Muscle layer of duodenum (tissue), 2 donors: Measurements from ENCODE around the gene DIAPH2.

ENCODE experiments used
- H3K27ac ChIP-seq: one replicate; pipeline ENCODE4 v1.7.0; 2013; ENCODE audit warnings: mild to moderate bottlenecking, low read length
- H3K27me3 ChIP-seq: one replicate; pipeline ENCODE4 v1.7.0; 2013; ENCODE audit warnings: low read depth, mild to moderate bottlenecking, control low read depth, low read length
- H3K36me3 ChIP-seq, 2 donors: one replicate each; pipeline ENCODE4 v1.7.0; 2013; ENCODE audit warnings: low read length in 2 of 2, control low read depth in 1 of 2, mild to moderate bottlenecking in 1 of 2; ENCODE audit not compliant: insufficient read depth in 2 of 2, control insufficient read depth in 1 of 2
- H3K4me1 ChIP-seq, 2 donors: one replicate each; pipeline ENCODE4 v1.7.0; 2013; ENCODE audit warnings: low read length in 2 of 2, mild to moderate bottlenecking in 2 of 2, control low read depth in 1 of 2, moderate library complexity in 1 of 2; ENCODE audit not compliant: insufficient read depth in 2 of 2, control insufficient read depth in 1 of 2
- H3K4me3 ChIP-seq, 2 donors: one replicate each; pipeline ENCODE4 v1.7.0; 2013; ENCODE audit warnings: low read length in 2 of 2, low read depth in 1 of 2, mild to moderate bottlenecking in 1 of 2
- H3K9me3 ChIP-seq, 2 donors: one replicate each; pipeline ENCODE4 v1.7.0; 2013; ENCODE audit warnings: low read length in 2 of 2, control low read depth in 1 of 2, mild to moderate bottlenecking in 1 of 2; ENCODE audit not compliant: control insufficient read depth in 1 of 2
- donor health status: healthy.

The DIAPH2 gene

DNA sequence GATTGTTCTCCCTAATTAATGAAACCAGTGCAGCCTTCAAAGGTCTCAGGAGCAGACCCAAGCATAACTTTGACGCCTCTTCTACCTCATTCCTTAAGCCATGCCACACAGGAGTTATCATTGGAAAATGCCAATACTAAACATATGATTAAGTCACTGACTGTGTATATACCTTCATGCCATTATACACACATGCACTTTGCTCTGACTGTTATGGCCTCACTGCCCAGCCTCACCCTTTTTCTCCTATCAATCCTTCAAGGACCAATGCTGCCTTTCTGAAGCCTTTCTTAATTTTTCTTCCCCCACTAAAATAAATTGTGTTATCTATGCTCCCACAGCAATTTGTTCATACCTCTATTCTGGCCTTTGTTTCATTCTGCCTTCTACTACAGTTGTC is 924.7 kb downstream of the DIAPH2 start:
- no peaks in the 10 kb centered on the region for H3K27me3 ChIP-seq
- H3K9me3 ChIP-seq, result no peaks in the 10 kb centered on the region
- H3K4me3 ChIP-seq, result no peak overlapping the region
- no peak overlapping the region for H3K27ac ChIP-seq
- H3K36me3 ChIP-seq, result no peaks in the 10 kb centered on the region
- no peaks in the 10 kb centered on the region for H3K4me1 ChIP-seq

DNA sequence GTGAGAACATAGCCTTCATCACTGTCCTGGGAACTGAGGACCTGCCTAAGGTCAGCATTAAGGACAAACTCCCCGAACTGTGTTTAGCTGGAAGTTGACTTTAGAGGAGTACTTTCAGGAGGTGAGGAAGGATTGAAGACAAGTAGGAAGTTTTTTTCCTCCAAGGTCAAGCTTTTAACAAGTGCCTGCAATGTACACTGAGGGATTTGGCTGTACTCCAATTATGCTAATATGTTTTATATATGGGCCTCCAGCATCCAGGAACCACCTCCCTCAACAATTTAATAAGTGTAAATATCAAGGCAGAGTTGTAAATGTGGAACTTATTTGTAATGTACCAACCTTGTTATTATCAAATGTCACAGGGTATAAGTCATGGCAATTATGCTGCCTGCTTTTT is 925.3 kb downstream of the DIAPH2 start:
- no peaks in the 10 kb centered on the region for H3K4me1 ChIP-seq
- no peaks in the 10 kb centered on the region for H3K36me3 ChIP-seq
- H3K4me3 ChIP-seq, result no peak overlapping the region
- H3K9me3 ChIP-seq, result no peaks in the 10 kb centered on the region
- no peaks in the 10 kb centered on the region for H3K27me3 ChIP-seq
- H3K27ac ChIP-seq, result no peak overlapping the region

DNA sequence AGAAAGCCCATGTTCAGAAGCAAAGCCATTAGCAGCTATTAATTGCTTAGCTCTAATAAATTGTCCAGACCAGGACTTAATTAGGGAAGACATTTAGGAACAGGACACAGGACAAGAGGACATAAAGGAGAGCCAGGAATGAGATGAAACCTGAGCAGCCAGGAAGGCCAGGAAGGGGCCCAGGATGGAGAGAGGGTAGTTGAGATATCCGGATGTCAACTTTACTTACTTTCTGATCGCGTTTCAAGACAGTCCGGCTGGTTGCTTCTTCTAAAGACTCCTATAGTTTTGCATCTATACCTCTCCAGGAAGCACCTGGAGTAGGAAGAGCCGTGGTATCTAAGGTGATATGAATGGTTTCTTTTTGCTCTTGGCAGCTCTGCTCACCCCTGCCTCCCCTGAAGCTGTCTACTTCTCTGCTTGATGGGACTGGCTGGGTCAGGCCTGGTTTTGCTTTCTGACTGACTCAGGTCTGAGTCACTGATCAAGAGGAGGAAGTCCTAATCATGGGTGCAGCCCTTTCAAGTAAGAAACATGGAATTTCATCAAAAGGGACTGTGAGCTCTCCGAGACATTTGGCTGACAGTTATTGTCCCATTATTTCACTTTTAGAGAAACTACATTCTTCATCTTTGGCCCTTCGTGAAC is 932.4 kb downstream of the DIAPH2 start:
- Histone ChIP-seq H3K36me3 (no peaks in the 10 kb centered on the region), H3K9me3 (no peaks in the 10 kb centered on the region), H3K27ac (no peak overlapping the region), H3K27me3 (no peaks in the 10 kb centered on the region), H3K4me3 (no peak overlapping the region), H3K4me1 (no peaks in the 10 kb centered on the region)

DNA sequence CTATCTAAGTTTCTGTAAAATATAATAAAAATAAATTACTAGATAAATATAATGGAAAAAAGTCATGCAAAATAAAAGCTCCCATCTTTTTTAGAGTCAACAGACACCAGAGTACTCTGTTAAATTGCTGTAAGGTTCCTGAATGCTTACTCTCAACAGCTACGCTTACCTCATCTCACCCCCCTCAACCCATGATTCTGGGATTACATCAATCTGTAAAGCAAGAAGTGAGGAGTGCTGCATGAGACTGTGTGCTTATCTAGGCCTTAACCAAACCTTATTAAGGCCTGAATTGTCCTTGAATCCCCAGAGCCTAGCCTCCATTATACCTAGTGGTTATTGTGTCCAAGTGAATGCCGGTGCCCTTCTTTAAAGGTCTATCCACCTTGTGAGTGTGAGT is 934.9 kb downstream of the DIAPH2 start:
- no peaks in the 10 kb centered on the region for H3K27me3 ChIP-seq
- no peaks in the 10 kb centered on the region for H3K9me3 ChIP-seq
- H3K27ac ChIP-seq, result no peak overlapping the region
- no peaks in the 10 kb centered on the region for H3K4me1 ChIP-seq
- no peaks in the 10 kb centered on the region for H3K36me3 ChIP-seq
- H3K4me3 ChIP-seq, result no peak overlapping the region

DNA sequence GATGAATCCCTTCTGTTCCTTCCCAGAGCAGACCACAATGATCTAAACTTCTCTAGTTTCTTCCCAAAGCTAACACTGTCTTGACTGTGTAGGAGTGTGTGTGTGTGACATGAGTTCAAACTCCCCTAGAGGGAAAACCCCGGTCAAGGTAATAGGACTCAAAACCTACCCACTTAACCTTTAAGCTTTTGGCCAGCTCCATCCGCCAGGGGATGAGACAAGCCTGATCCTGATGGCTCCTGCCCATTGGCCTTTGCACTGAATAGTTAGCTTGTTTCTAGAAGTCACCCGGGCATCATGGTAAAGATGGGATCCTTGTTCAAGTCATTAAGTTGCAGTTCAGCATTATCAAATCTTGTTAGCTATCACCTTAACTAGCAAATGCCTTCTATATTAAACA is 937.5 kb downstream of the DIAPH2 start:
- Histone ChIP-seq H3K36me3 (no peaks in the 10 kb centered on the region), H3K4me1 (no peaks in the 10 kb centered on the region), H3K4me3 (no peak overlapping the region), H3K9me3 (no peaks in the 10 kb centered on the region), H3K27me3 (no peaks in the 10 kb centered on the region), H3K27ac (no peak overlapping the region)

DNA sequence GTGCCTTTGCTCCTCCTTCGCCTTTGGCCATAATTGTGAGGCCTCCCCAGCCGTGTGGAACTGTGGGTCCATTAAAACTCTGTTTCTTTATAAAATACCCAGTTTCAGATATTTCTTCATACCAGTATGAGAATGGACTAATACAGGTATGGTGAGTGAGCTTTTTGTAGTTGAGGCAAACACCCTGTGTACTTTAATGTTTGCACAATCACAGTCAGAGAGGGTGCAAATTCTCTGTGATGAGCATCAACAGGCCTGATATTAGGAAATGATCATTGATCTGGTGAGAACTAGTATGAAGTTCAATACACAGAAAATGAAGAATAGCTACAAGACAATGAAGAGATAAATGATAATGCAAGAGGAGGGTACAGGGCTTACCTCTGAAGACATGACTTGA is 943.7 kb downstream of the DIAPH2 start:
- H3K36me3 ChIP-seq, result no peaks in the 10 kb centered on the region
- no peaks in the 10 kb centered on the region for H3K9me3 ChIP-seq
- no peaks in the 10 kb centered on the region for H3K27me3 ChIP-seq
- H3K27ac ChIP-seq, result no peak overlapping the region
- H3K4me1 ChIP-seq, result no peaks in the 10 kb centered on the region
- H3K4me3 ChIP-seq, result no peak overlapping the region

DNA sequence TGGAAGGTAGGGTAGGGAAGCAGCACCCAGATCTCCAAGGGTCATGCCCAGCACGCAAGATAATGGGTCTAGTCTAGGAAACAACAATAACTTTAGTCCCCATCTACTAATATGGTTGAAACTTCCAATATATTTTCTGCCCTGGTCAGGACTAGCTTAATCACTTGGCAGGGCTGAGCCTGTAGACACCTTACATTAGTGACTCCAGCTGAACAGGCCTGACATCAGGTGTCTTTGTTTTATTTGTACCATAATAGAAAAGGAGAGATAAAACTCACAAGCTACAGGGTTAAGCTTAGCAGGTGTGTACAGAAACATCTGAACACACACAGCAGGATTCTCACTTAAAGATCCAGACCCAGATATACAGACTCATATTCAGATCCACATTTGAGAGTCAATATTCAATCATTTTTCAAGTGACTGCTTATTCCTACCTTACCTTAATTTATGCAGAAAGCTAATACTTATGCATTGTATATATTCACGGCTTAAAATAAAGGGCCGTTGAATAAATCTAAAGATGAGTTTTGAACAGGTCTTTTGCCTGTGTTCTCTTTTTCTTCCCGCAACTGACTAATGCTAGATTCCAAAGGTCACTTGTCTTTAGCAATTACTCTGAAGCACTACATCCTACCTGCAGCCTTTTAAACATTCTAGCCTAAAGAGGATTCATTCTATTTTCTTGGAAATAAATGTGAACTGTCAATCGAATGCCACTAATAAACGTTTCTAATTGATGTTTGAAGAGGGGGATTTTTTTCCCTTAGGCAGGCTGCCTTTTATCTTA is 944.4 kb downstream of the DIAPH2 start:
- Histone ChIP-seq H3K27me3 (no peaks in the 10 kb centered on the region), H3K4me1 (no peaks in the 10 kb centered on the region), H3K36me3 (no peaks in the 10 kb centered on the region), H3K9me3 (no peaks in the 10 kb centered on the region), H3K4me3 (no peak overlapping the region), H3K27ac (no peak overlapping the region)

DNA sequence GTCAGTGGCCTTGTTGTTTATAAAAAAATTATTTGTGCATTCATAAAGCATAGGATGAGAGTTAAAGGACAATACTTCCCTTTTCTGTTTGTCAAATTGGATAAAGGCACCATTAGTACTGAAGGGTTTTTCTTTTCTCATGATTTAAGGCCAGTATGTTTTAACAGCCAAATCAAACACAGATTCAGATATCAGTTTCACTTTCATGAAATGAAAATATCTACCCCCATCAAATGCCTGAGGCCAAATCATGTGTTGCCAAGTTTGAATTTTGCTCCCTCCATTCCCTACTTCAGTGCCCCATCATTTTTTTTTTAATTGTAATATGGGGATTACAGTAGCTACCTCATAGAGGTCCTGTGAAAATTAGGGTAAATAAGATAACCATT is 944.9 kb downstream of the DIAPH2 start:
- H3K27me3 ChIP-seq, result no peaks in the 10 kb centered on the region

DNA sequence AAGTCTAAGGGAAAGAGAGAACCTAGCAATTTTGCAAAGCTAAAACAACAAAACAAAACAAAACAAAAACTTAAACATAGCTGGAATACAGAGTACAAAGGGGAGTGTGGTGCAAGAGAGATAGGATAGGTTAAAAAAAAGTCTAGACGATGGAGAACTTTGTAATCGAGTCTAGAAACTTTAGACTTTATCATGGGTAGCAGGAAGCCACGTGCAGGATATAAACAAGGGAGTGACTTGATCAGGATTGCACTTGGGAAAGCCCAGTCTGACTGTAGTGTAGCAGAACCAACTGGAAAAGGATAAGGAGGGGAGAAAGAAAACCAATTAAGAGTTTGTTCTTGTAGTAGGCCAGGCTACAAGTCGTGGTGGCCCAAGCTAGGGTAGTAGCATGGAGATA is 949.2 kb downstream of the DIAPH2 start:
- no peaks in the 10 kb centered on the region for H3K36me3 ChIP-seq
- no peak overlapping the region for H3K27ac ChIP-seq
- no peaks in the 10 kb centered on the region for H3K9me3 ChIP-seq
- H3K27me3 ChIP-seq, result no peaks in the 10 kb centered on the region
- no peak overlapping the region for H3K4me3 ChIP-seq
- peaks cover 0 to 3% of the 10 kb centered on the region in 2 donors for H3K4me1 ChIP-seq

More for the DNA sequence above, 944.9 kb downstream of the DIAPH2 start:
- no peaks in the 10 kb centered on the region for H3K9me3 ChIP-seq
- H3K36me3 ChIP-seq, result no peaks in the 10 kb centered on the region
- H3K4me3 ChIP-seq, result no peak overlapping the region
- no peaks in the 10 kb centered on the region for H3K4me1 ChIP-seq
- no peak overlapping the region for H3K27ac ChIP-seq

DNA sequence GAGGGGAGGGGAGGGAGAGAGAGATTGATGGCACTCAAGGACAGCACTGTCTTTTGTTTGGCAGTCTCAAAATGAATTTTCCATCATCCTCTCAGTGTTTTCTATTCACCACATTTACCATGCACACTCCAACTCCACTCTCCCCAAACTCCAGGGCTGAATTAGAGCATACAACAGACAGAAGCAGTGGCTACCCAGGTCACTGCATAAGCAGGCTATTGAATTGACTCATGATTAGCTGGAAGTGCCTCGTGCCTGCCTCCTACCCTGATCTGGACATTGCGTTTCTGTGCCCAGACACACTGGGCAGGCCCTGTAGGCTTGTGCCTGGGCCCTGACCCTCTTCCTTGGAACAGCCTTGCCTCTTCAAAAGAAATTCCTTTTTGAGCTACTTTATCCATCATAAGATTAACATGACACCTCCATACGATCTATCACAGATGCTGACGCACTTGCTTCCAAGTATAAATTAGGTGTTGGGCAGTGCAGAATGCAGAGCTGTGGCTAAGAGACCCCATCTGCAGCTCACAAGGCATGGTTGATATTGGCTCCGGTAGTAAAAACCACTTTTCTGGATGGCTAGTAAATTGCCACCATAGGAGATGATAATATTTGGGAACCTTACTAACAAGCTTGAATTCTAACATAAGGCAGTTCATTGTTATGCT is 952.0 kb downstream of the DIAPH2 start:
- Histone ChIP-seq H3K27me3 (no peaks in the 10 kb centered on the region), H3K9me3 (no peaks in the 10 kb centered on the region), H3K4me1 (peaks cover 0 to 3% of the 10 kb centered on the region in 2 donors), H3K4me3 (no peak overlapping the region), H3K27ac (no peak overlapping the region), H3K36me3 (no peaks in the 10 kb centered on the region)

DNA sequence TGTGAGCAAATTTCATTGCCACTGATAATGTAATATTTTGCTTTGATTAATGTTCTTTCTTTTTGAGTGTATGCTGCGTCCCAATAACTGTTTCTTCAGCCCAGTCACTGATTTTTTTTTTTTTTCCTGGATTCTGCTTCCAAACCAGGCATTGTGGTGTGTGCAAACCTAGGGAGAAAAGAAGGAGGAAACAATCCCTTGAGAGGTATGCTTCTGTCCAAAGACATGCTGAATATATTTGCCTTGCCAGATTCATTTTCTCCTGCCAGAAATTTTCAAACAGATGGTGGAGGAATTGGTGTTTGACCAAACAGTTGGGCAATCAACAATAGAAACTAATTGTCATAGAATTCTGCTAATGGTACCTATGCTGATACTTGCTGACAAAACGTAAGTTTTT is 952.6 kb downstream of the DIAPH2 start:
- no peaks in the 10 kb centered on the region for H3K27me3 ChIP-seq
- no peaks in the 10 kb centered on the region for H3K36me3 ChIP-seq
- H3K4me1 ChIP-seq, result peaks cover 0 to 3% of the 10 kb centered on the region in 2 donors
- no peak overlapping the region for H3K27ac ChIP-seq
- H3K4me3 ChIP-seq, result no peak overlapping the region
- no peaks in the 10 kb centered on the region for H3K9me3 ChIP-seq
